Kidney (tissue), 14 donors: Measurements from ENCODE around the gene NACA. TPM values are rescaled to one million over a fixed set of nuclear protein-coding genes. Genes with fewer than 3 reads are reported as not detected.

Experiments
- DNase-seq, 5 donors: peaks; one replicate each; pipeline ENCODE4 v3.0.0-alpha.2; 2013 to 2020
- FAIRE-seq: peaks from 2 replicates; lab custom pipeline; 2012; peaks lifted over from hg19 to GRCh38; lab: Jason Lieb, UNC
- H3K27ac ChIP-seq, 2 donors: one replicate each; pipeline ENCODE4 v1.7.0; 2013; ENCODE audit warnings: low read depth in 2 of 2, low read length in 2 of 2, inconsistent platforms in 1 of 2
- H3K27me3 ChIP-seq: one replicate; pipeline ENCODE4 v1.7.1; 2013; ENCODE audit warnings: low read length, inconsistent platforms; ENCODE audit not compliant: control insufficient read depth, insufficient read depth
- H3K36me3 ChIP-seq, 3 donors: one replicate each; pipeline versions ENCODE4 v1.7.0 to v1.7.1; 2013; ENCODE audit warnings: low read length in 3 of 3, control low read depth in 1 of 3, inconsistent platforms in 1 of 3; ENCODE audit not compliant: insufficient read depth in 3 of 3, control insufficient read depth in 2 of 3
- H3K4me1 ChIP-seq, 3 donors: one replicate each; pipeline versions ENCODE4 v1.7.0 to v1.7.1; 2013; ENCODE audit warnings: low read length in 3 of 3, inconsistent platforms in 1 of 3, low read depth in 1 of 3; ENCODE audit not compliant: control insufficient read depth in 2 of 3, insufficient read depth in 2 of 3
- H3K4me3 ChIP-seq, 3 donors: one replicate each; pipeline versions ENCODE4 v1.7.0 to v1.8.1; 2013; ENCODE audit warnings: low read length in 3 of 3, control low read depth in 1 of 3, inconsistent platforms in 1 of 3
- H3K9ac ChIP-seq, 3 donors: one replicate each; pipeline versions ENCODE4 v1.7.0 to v1.7.1; 2013; ENCODE audit warnings: low read length in 3 of 3, control low read depth in 1 of 3, inconsistent platforms in 1 of 3
- H3K9me3 ChIP-seq, 3 donors: one replicate each; pipeline versions ENCODE4 v1.7.0 to v1.7.1; 2013; ENCODE audit warnings: low read length in 3 of 3, control low read depth in 1 of 3, inconsistent platforms in 1 of 3; ENCODE audit not compliant: control insufficient read depth in 2 of 3, insufficient read depth in 1 of 3
- CTCF ChIP-seq: IDR thresholded peaks from 3 replicates; pipeline ENCODE4 v1.5.1; 2012; ENCODE audit warnings: mild to moderate bottlenecking, moderate library complexity, borderline replicate concordance; ENCODE audit not compliant: insufficient read depth; ENCODE audit errors: extremely low read depth
- intact Hi-C: fragments of 100-400 bp; cut with DNase I; formaldehyde crosslinking; loops from one replicate; pipeline ENCODE4 v1.11.1; 2022
- polyA plus RNA-seq: library from polyadenylated mRNA; stranded (reverse); fragments of 350-450 nt; fragmentation: Illumina TruSeq; extraction: RNeasy Lipid Tissue Mini Kit (QIAGEN cat#74804); gene quantifications from one replicate; pipeline ENCODE4 v1.2.3, GENCODE V29; 2014; ENCODE audit warnings: low read depth, low replicate concordance; ENCODE audit not compliant: insufficient read depth
- total RNA-seq: library from RNA; stranded (reverse); fragmentation: NEBNext Ultra II Directional; extraction: Animal tissue kit (Norgen Biotek cat#: 25700); gene quantifications from one replicate; pipeline ENCODE4 v1.2.1, GENCODE V29; 2021
- donor health status: control.
- donor health status: control.
- donor health status: control.
- donor health status: control.
- donor health status: control.
- donor health status: DM: yes; HTN: yes; CAD: no.
- donor health status: Normal renal cell carcinoma (clear cell type).

NACA gene
- total and polyA plus RNA-seq, 2 donors from 2014 or later = 660 to 1,180 TPM

GRCh38 chr12:56694161-56694560 is 30.9 kb downstream of the NACA start:
- FAIRE-seq (no peak), DNase-seq (peak in 1 of 5 donors; percentile 6)
- no peaks in the 10 kb centered on the region for H3K36me3 ChIP-seq
- H3K27me3 ChIP-seq = no peaks in the 10 kb centered on the region
- TF ChIP-seq CTCF = no peak
- intact Hi-C loops = no loop called here
- no peak overlapping the region for H3K27ac ChIP-seq
- no peaks in the 10 kb centered on the region for H3K9me3 ChIP-seq
- H3K9ac ChIP-seq = no peak overlapping the region
- no peaks in the 10 kb centered on the region for H3K4me1 ChIP-seq
- H3K4me3 ChIP-seq = no peak overlapping the region

GRCh38 chr12:56688846-56689109 is 36.3 kb downstream of the NACA start:
- TF ChIP-seq CTCF = no peak

GRCh38 chr12:56688129-56688845 is 36.8 kb downstream of the NACA start, which contains the start of gene PTGES3:
PTGES3 (minus strand) TSS chr12:56688284; CDS start chr12:56687999, 285 bp downstream.
- no peaks in the 10 kb centered on the region for H3K27me3 ChIP-seq
- no peak for TF ChIP-seq CTCF
- no peak for FAIRE-seq
- H3K27ac ChIP-seq = peak within 1 kb of the TSS; percentile 99 to 100
- H3K4me3 ChIP-seq = peak within 1 kb of the TSS; percentile 84 to 97 (median 91)
- peak within 1 kb of the TSS; percentile 93 to 99 (median 99) for H3K9ac ChIP-seq
- intact Hi-C loops = no loop called here
- peak; percentile 99 for DNase-seq
- no peaks in the 10 kb centered on the region for H3K9me3 ChIP-seq
- no peaks in the 10 kb centered on the region for H3K36me3 ChIP-seq
- no peaks in the 10 kb centered on the region for H3K4me1 ChIP-seq

More at GRCh38 chr12:56688846-56689109, 36.3 kb downstream of the NACA start:
- intact Hi-C loops = no loop called here
- FAIRE-seq (no peak), DNase-seq (peak in 1 of 5 donors; percentile 77)
- no peaks in the 10 kb centered on the region for H3K4me1 ChIP-seq
- no peaks in the 10 kb centered on the region for H3K9me3 ChIP-seq
- peak overlapping the region; percentile 98 to 100 for H3K27ac ChIP-seq
- H3K36me3 ChIP-seq = no peaks in the 10 kb centered on the region
- H3K9ac ChIP-seq = peak overlapping the region; percentile 51 to 97 (median 83)
- H3K4me3 ChIP-seq = peak overlapping the region; percentile 51 to 91 (median 75)
- H3K27me3 ChIP-seq = no peaks in the 10 kb centered on the region
